Lower leg skin (tissue), 3 donors: Measurements from ENCODE around the gene RAD1.

Source experiments
- CTCF ChIP-seq, 3 donors: fragments of 450-650 bp; IDR thresholded peaks; one replicate each; pipeline ENCODE4 v1.5.1; 2016; ENCODE audit warnings: antibody characterized with exemption in 3 of 3, mild to moderate bottlenecking in 3 of 3, moderate library complexity in 2 of 3
- POLR2A ChIP-seq, 2 donors: fragments of 450-650 bp; IDR thresholded peaks; one replicate each; pipeline ENCODE4 v1.6.1; 2016 to 2017; ENCODE audit warnings: antibody characterized with exemption in 2 of 2, mild to moderate bottlenecking in 1 of 2, moderate library complexity in 1 of 2

GRCh38 chr5:34894716-34895115 lies 20.6 kb downstream of the RAD1 start:
- TF ChIP-seq CTCF (IDR thresholded peaks at IDR 0.05): no peak
- TF ChIP-seq POLR2A (IDR thresholded peaks at IDR 0.05): no peak
